NCI-H2029 (cell line): ENCODE measurements around the gene NEO1.

ENCODE experiments used
- DNase-seq: peaks from one replicate; lab custom pipeline; 2025; lab: John Stamatoyannopoulos, UW

The NEO1 gene

DNA sequence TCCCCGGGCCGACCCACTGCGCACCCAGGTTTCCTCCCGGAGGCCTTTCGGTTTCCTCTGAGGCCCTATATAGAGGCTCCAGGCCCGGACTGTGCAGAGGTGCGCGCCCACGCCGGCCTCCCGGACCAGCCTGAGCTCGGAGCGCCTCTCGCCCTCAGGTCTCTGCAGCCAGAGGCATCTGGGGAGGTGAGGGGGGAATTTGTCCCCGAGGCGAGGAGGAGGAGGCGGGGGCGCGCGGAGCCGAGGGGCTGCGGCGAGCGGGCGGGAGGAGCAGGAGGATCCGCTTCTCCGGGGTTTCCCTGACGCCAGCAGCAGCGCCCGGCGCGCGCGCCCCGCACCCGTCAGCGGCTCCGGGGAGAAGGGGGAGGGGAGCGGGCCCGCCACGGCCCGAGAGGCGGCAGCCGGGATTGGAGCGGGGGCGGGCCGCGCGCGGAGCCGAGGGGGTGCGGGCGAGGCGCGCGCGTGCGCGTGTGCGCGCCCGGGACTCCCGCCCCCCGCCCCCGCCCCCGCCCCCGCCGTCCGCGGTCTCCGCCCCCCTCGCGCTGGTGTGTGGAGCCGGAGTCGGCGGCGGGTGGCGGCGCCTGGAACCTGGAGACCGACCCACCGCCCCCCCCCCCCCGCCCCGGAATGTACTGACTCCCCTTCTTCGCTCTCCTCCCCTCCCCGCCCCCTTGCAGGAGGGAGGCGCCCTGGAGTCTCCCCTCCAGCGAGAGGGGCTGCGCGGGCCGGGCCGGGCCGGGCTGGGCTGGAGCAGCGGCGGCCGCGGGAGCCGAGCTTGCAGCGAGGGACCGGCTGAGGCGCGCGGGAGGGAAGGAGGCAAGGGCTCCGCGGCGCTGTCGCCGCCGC, at the start of gene NEO1:
Gene NEO1 (plus strand): TSS at position 657 of the 846 bp plus-strand sequence. CDS start 213 bp downstream, outside the sequence.
- peak; percentile 41 for DNase-seq

- DNase-seq, result no peak
Observed at GRCh38 chr15:73004462-73004861, 47.8 kb upstream of the NEO1 start.

DNA sequence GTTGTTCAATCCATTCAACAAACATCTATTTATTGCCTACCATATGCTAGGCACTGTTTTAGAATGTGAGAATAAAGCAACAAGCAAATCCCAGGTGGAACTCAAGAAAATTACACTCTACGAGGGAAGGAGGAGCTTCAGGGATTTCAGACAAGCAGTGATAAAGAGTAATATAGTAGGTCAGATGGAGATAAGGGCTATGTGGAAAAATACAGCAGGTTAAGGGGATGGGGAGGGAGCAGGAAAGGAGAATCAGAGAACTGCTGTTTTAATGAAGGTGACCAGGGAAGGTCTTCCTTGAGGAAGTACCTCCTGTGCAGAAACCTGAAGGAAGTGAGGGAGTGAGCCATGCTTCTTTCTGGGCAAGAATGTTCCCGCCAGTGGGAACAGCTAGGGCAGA, 47.2 kb upstream of the NEO1 start:
- DNase-seq, result no peak

DNA sequence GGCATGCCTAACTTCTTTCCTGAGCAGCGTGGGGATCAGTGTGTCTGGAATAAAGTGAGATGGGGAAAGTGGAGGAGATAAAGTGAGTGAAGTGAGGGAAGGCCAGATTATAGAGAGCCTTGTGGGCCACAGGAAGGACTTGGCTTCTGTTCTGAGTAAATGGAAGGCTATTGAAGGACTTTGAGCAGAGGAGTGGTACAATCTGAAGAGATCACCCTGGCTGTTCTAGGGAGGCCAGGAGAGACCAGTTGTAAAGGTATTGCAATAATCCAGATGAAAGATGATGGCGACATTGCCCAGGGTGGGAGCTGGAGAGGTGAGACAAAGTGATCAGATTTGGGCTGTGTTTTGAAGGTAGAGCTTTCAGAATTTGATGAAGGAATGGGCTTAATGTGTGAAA, 46.8 kb upstream of the NEO1 start:
- DNase-seq, result no peak

DNA sequence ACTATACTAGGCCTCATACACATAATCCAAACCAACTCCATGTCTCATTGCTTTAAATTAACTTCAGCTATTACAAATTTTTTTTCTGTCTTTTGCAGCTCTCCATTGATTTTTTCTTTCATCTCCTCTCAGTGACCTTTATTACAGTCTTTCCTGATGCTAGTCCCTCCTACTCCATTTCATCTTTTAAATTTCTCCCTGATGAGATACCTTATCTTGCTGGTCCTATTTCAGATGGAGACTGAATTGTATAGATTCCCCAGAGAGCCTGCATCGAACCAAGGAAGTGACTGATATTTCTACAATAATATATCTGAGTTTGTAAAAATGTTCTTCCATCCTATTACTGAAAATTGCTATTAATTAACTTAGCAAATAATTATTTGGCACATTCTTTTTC, 45.7 kb upstream of the NEO1 start:
- DNase-seq, result no peak

- no peak for DNase-seq
Observed at GRCh38 chr15:73009066-73010056, 42.9 kb upstream of the NEO1 start.

DNA sequence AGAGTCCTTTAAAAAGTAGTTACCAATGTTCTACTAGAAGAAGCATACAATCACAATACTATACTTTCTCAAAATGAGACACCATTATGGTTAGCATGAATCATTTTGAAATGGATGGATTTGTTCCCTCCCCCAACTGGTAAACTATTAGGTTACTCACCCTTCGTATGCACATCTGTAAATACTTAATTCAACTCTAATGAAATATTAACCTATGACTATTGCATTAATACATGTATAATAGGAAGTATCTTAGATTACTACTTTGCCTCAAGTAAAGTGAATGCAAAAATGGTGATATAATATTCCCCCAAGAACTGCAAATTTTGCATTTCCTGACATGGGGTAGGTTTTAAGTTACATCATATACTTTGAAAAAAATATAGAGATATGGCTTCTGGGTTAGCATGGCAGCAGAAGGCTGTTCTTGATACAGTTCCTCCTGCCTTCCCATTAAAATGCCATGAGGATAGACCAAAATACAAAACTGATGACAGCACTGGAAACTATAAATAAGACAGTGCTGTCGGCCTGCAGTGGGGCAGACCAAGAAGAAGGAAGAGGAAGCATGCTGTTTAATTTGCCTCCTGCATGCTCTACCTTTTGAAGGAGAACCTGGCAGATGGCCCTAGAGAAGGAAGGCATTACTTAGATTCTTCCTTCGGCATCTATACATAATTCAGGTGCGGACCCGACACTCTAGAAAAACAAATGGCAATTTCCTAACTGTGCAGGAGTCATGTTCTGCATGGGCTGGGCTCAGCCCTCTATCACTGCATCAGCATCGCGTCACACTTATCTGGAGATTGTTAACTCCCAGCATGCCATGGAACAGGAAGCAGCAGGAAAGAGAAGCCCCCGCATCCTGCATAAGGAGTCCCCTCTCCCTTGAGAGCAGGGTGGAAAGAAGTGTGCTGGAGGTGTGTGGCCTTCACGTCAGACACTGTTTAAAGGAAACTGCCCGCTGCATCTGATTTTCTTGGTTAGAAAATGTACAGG, 41.8 kb upstream of the NEO1 start:
- no peak for DNase-seq

GRCh38 chr15:73014904-73015303, 37.4 kb upstream of the NEO1 start:
- DNase-seq, result no peak

GRCh38 chr15:73015493-73015892, 36.8 kb upstream of the NEO1 start:
- DNase-seq, result no peak

DNA sequence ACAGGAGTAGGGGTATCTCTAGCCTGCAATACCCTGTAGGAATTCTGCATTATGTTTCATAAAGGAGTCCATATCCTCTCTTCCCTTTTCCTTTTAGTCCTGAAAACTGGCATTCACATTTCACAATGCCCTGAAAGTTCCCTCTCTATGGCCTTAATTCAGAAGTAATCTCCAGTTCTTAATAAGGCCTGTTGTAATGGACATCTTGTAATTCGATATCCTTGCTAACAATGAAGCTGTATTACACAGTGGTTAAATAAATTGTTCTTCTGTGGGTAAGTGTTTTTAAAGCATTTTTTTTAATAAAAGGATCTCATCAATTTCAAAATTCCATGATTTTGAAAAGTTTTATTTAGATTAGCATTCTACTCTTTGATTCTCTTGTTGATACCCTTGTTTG, 34.3 kb upstream of the NEO1 start:
- no peak for DNase-seq

DNA sequence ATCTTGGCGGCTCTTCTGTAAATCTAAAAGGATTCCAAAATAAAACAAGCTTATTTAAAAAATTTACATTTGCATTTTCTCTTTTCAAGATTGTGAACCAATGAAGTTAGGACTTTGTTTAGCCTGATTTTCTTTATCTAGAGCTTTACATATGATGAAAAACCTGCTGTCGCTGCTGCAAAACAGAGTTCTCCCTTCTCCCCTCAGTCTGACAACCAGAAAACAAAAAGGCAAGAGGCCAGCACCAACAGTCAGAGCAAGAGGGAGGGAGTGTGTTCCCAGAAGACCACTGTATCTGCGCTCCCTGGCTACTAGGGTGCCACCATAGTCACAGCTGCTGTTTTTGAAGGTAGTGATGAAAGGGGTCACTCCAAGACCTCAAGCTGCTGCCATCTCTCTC, 33.1 kb upstream of the NEO1 start:
- no peak for DNase-seq

DNA sequence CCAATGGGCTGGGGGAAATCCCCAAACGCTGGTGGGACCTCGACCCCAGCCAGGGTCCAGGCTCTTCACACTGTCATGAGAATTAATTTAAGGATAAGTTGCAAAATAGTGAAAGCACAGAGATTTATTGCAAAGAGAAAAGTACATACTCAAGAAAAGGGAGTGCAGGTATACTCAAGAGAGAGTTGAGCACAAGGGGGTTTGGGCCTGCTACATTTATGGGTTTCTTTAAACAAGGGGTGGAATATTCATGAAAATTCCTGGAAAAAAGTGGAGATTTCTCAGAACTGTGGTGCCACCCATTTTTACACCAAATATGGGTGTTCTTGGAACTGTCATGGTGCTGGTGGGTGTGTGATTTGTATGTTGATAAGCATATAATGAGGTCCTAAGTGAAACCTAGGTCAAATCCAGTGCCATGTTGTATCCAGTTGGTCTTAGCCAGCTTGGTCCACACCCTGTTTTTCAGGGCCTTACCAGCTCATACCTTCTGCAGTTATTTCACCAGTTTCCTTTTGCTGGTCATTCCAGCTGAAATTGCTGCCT, 32.6 kb upstream of the NEO1 start:
- DNase-seq, result no peak

GRCh38 chr15:73021139-73021621, 31.1 kb upstream of the NEO1 start:
- no peak for DNase-seq

DNA sequence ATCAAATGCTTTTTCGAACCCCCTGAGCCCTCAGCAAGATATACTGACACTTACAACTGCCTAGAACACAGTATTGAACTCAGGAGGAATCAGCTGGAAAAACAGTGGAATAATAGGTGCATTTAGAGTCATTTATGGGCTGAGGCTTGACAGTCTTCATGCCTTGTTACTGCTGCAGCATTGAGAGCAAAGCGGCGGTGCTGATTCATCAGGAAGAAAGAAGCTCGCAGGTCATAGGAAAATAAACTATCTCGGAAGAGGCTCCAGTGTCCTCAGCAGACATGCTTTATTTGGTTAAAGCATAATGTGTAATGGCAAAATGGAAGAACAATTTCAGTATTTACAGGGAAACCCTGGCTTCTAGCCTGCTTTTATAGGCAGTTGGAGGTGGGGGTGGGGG, 30.1 kb upstream of the NEO1 start:
- DNase-seq, result no peak

- no peak for DNase-seq
Observed at GRCh38 chr15:73023071-73023470, 29.2 kb upstream of the NEO1 start.

- no peak for DNase-seq
Observed at GRCh38 chr15:73024168-73024567, 28.1 kb upstream of the NEO1 start.

- no peak for DNase-seq
Observed at GRCh38 chr15:73026511-73027054, 25.7 kb upstream of the NEO1 start.

DNA sequence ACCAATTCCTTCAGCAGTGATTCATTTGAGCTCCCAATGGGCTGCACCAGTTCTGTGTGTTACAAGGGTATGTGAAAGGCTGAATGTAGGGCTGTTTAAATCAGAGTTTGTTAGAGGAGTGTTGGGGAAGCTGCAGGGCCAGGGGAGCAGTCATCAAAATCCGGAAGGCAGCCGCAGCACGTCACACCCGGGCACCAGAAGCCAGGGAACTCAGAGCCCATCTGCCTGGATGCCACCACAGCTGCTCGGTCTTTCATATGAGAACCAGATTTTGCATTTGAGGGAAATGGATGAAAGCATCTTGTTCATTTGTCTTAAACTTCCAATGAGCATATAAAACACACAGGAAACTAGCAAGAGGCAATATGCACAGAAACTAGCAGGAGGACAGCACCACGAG, 24.2 kb upstream of the NEO1 start:
- no peak for DNase-seq

GRCh38 chr15:73028831-73029451, 23.3 kb upstream of the NEO1 start:
- DNase-seq, result no peak

DNA sequence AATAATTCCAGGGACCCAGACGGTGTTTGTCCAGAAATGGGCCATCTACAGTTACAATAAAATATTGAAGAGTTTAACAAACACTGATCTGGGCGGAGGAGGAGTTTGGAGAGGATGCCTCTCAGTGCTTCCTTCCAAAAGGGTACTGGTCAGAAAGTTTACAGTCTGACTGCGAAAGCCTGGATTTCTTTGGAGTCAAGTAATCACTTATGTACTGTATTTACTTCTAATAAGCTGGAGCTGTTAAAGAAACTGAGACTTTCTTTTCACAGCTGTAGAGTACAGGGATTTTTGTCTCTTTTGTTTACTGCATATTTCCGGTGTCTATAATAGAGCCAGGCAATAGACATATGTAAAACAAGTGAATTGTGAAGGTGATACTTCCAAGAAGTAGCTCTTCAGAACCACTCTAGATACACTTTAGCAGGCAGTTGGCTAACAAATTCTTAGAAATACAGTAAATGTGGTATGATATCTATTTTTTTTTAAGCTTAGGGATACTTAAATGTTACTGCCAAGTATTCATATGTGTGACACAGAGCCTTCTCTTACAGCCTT, 22.1 kb upstream of the NEO1 start:
- DNase-seq, result peak; percentile 12
